Measurements from ENCODE around the gene ZDHHC3. TPM values are rescaled to one million over a fixed set of nuclear protein-coding genes. Genes with fewer than 3 reads are reported as not detected.
"Not testable (repeated sequence)": the region's sequence is repeated elsewhere in the genome, so short reads cannot be mapped to it uniquely, and the experiment has no call there.

Gene ZDHHC3
- total RNA-seq, 1 experiment from 2014 or later: 84.9 TPM

- no peak overlapping the region for H3K4me3 Mint-ChIP-seq (ENCODE audit: low read depth, unreplicated experiment)
- intact Hi-C loops (cut with micrococcal nuclease; ENCODE audit: unreplicated experiment): no loop called here
- no peaks in the 10 kb centered on the region for H3K27me3 Mint-ChIP-seq (ENCODE audit: unreplicated experiment)
- CTCF ChIA-PET: no interaction called here
- H3K27ac Mint-ChIP-seq (ENCODE audit: unreplicated experiment): no peak overlapping the region
- H3K4me1 Mint-ChIP-seq (ENCODE audit: low read depth, unreplicated experiment): peaks cover 20% of the 10 kb centered on the region
- peaks cover 9% of the 10 kb centered on the region for H3K36me3 Mint-ChIP-seq (ENCODE audit: insufficient read depth, unreplicated experiment)
- no peaks in the 10 kb centered on the region for H3K9me3 Mint-ChIP-seq (ENCODE audit: low read depth, unreplicated experiment)
- no peak for DNase-seq
- TF ChIP-seq, protein P1, sequence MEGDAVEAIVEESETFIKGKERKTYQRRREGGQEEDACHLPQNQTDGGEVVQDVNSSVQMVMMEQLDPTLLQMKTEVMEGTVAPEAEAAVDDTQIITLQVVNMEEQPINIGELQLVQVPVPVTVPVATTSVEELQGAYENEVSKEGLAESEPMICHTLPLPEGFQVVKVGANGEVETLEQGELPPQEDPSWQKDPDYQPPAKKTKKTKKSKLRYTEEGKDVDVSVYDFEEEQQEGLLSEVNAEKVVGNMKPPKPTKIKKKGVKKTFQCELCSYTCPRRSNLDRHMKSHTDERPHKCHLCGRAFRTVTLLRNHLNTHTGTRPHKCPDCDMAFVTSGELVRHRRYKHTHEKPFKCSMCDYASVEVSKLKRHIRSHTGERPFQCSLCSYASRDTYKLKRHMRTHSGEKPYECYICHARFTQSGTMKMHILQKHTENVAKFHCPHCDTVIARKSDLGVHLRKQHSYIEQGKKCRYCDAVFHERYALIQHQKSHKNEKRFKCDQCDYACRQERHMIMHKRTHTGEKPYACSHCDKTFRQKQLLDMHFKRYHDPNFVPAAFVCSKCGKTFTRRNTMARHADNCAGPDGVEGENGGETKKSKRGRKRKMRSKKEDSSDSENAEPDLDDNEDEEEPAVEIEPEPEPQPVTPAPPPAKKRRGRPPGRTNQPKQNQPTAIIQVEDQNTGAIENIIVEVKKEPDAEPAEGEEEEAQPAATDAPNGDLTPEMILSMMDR (IDR thresholded peaks at IDR 0.05; ENCODE audit: unreplicated experiment): peak; percentile 14
- BruUV-seq (replicated peaks): no TSS peak
These were observed 12.1 kb upstream of the ZDHHC3 start for GRCh38 chr3:44988073-44988472.

GRCh38 chr3:44987332-44987731 is 11.4 kb upstream of the ZDHHC3 start:
- intact Hi-C loops (cut with micrococcal nuclease; ENCODE audit: unreplicated experiment): no loop called here
- no peaks in the 10 kb centered on the region for H3K27me3 Mint-ChIP-seq (ENCODE audit: unreplicated experiment)
- peaks cover 5% of the 10 kb centered on the region for H3K36me3 Mint-ChIP-seq (ENCODE audit: insufficient read depth, unreplicated experiment)
- no TSS peak for BruUV-seq (replicated peaks)
- H3K4me1 Mint-ChIP-seq (ENCODE audit: low read depth, unreplicated experiment): peaks cover 23% of the 10 kb centered on the region
- CTCF ChIA-PET: no interaction called here
- TF ChIP-seq, protein P1 (IDR thresholded peaks at IDR 0.05; ENCODE audit: unreplicated experiment): peak; percentile 9
- no peak for DNase-seq
- H3K27ac Mint-ChIP-seq (ENCODE audit: unreplicated experiment): no peak overlapping the region
- H3K4me3 Mint-ChIP-seq (ENCODE audit: low read depth, unreplicated experiment): no peak overlapping the region
- no peaks in the 10 kb centered on the region for H3K9me3 Mint-ChIP-seq (ENCODE audit: low read depth, unreplicated experiment)

DNA sequence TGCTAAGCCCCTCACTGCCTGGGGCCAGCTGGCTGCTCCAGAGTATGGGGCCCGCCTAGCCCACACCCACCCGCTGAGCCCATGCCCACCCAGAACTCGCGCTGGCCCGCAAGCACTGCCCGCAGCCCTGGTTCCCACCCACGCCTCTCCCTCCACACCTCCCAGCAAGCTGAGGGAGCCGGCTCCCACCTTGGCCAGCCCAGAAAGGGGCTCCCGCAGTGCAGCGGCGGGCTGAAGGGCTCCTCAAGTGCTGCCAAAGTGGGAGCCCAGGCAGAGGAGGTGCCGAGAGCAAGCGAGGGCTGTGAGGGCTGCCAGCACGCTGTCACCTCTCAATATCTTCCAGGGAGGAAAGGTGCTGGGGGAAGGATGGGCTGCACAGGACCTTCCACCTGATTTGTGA is 10.4 kb upstream of the ZDHHC3 start:
- CTCF ChIA-PET: interaction anchor here (0.6 kb wide), 1 partner anchor 246 kb away, joined by 3 read pairs; no protein-coding TSS in a partner anchor
- H3K36me3 Mint-ChIP-seq (ENCODE audit: insufficient read depth, unreplicated experiment); H3K9me3 Mint-ChIP-seq (ENCODE audit: low read depth, unreplicated experiment); H3K4me3 Mint-ChIP-seq (ENCODE audit: low read depth, unreplicated experiment); BruUV-seq (replicated peaks); intact Hi-C loops (cut with micrococcal nuclease; ENCODE audit: unreplicated experiment); DNase-seq; H3K27ac Mint-ChIP-seq (ENCODE audit: unreplicated experiment); H3K27me3 Mint-ChIP-seq (ENCODE audit: unreplicated experiment): not testable (repeated sequence)
- peaks cover 33% of the 10 kb centered on the region for H3K4me1 Mint-ChIP-seq (ENCODE audit: low read depth, unreplicated experiment)

DNA sequence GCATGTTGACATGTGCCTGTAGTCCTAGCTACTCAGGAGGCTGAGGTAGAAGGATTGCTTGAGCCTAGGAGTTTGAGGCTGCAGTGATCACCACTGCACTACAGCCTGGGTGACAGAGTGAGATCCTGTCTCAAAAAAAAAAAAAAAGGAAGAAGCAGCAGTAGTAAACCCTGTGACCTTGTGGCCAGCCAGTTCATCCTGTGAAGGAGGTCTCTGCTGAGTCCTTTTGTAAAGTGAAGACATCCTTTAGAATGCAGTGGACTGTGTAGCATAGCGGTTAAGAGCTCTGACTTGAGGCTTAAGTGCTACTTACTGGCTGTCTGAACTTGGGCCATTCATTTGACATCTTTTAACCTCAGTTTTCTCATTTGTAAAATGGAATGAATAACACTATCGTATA is 8.4 kb upstream of the ZDHHC3 start:
- Mint-ChIP-seq H3K27me3 (ENCODE audit: unreplicated experiment) (no peaks in the 10 kb centered on the region), H3K4me3 (ENCODE audit: low read depth, unreplicated experiment) (no peak overlapping the region), H3K27ac (ENCODE audit: unreplicated experiment) (no peak overlapping the region), H3K4me1 (ENCODE audit: low read depth, unreplicated experiment) (peaks cover 49% of the 10 kb centered on the region), H3K36me3 (ENCODE audit: insufficient read depth, unreplicated experiment) (peaks cover 2% of the 10 kb centered on the region), H3K9me3 (ENCODE audit: low read depth, unreplicated experiment) (no peaks in the 10 kb centered on the region)
- CTCF ChIA-PET: interaction anchor here (0.7 to 1.3 kb wide), 3 partner anchors 8 to 37 kb away, joined by 3 read pairs; no protein-coding TSS in a partner anchor
- no peak for DNase-seq
- intact Hi-C loops (cut with micrococcal nuclease; ENCODE audit: unreplicated experiment): no loop called here
- TF ChIP-seq, protein P1 (IDR thresholded peaks at IDR 0.05; ENCODE audit: unreplicated experiment): no peak
- no TSS peak for BruUV-seq (replicated peaks)

GRCh38 chr3:44983484-44983941 is 7.5 kb upstream of the ZDHHC3 start:
- Mint-ChIP-seq H3K4me3 (ENCODE audit: low read depth, unreplicated experiment) (no peak overlapping the region), H3K27me3 (ENCODE audit: unreplicated experiment) (no peaks in the 10 kb centered on the region), H3K27ac (ENCODE audit: unreplicated experiment) (no peak overlapping the region), H3K36me3 (ENCODE audit: insufficient read depth, unreplicated experiment) (no peaks in the 10 kb centered on the region), H3K9me3 (ENCODE audit: low read depth, unreplicated experiment) (no peaks in the 10 kb centered on the region), H3K4me1 (ENCODE audit: low read depth, unreplicated experiment) (peaks cover 54% of the 10 kb centered on the region)
- no TSS peak for BruUV-seq (replicated peaks)
- CTCF ChIA-PET: interaction anchor here (0.8 to 1.3 kb wide), 2 partner anchors 9 kb away, joined by 3 read pairs; no protein-coding TSS in a partner anchor
- no peak for DNase-seq
- intact Hi-C loops (cut with micrococcal nuclease; ENCODE audit: unreplicated experiment): no loop called here
- TF ChIP-seq, protein P1 (IDR thresholded peaks at IDR 0.05; ENCODE audit: unreplicated experiment): no peak

Data from Calu3 (cell line).